ENCODE data around the gene DGLUCY. TPM values are rescaled to one million over a fixed set of nuclear protein-coding genes. Genes with fewer than 3 reads are reported as not detected.
"Not testable (repeated sequence)": the region's sequence is repeated elsewhere in the genome, so short reads cannot be mapped to it uniquely, and the experiment has no call there.

The DGLUCY gene
- total RNA-seq, 1 donor from 2014 or later, result 56.8 TPM

DNA sequence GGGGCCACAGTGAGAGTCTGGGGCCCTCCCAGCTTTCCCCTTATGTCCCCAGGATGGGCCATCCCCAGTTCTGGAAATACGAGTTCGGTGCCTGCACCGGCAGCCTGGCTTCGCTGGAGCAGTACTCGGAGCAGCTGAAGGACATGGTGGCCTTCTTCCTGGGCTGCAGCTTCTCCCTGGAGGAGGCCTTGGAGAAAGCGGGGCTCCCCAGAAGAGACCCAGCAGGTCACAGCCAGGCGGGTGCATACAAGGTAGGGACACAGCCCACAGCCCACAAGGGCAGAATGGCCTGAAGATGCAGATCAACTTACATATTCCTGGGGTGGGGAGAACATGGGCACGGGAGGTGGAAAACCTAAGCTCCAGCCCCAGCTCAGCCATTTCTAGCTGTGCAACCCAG is 56.1 kb downstream of the DGLUCY start:
- no peak for DNase-seq (ENCODE audit: low read depth)

DNA sequence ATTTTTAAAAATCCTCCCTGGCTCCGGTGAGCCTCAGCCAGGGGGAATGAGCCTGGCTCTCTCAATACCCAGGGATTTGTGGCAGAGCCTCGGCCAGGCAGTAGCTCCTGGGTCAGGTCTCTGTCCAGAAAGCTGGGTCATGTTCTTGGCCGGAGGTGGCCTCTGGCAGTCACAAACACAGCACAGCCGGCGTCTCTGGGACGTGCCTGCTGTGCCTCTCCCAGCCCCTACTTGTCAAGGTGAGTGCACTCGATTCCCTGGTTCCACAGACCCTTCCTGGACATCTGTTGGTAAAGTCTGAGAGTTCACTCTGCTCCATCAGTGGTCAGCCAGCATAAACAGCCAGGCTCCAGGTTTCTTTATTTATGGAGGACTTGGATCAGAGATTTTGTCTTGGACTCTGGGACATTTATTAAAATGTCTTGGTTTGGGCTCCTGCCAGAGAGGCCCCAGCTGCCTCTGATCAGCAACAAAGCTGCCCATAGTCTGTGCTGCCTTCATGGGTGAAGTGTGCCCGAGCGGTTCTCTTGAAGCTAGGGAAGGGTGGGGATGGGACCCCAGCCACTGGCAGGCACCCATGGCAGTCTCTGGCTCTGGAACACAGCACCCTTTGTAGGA is 56.7 kb downstream of the DGLUCY start:
- DNase-seq (ENCODE audit: low read depth), result no peak

DNA sequence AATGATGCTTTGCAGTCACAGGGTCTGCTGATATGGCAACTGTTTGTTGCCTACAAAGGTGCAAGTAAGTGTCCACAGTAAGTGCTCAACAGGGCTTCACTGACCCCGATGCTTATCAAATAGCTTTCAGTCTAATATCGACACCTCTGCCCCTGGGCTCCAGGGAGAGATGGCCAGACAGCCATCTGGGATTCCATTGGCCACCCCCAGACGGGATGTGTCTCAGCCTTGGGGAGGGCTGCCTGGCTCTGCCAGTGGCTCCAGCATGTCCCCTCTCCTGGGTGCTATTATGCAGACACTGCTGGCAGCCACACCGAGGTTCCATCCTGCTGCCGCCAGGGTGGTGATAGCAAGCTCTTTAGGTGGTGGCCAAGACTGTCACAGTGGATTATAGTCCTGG is 57.4 kb downstream of the DGLUCY start:
- DNase-seq (ENCODE audit: low read depth), result no peak

DNA sequence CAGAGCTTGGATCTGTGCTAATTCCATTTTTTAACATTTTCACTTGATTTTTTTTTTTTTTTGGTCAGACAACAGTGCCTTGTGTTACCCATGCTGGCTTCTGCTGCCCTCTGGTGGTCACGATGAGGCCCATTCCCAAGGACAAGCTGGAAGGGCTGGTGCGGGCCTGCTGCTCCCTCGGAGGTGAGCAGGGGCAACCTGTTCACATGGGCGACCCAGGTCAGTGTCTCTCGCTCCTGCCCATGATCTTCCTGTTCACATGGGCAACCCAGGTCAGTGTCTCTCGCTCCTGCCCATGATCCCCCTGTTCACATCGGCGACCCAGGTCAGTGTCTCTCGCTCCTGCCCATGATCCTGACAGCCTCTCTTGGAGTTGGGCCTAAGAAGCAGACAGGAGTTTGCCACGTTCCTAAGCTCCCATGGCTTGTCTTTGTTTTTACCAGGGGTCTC is 59.4 kb downstream of the DGLUCY start:
- DNase-seq (ENCODE audit: low read depth), result peak; percentile 69

DNA sequence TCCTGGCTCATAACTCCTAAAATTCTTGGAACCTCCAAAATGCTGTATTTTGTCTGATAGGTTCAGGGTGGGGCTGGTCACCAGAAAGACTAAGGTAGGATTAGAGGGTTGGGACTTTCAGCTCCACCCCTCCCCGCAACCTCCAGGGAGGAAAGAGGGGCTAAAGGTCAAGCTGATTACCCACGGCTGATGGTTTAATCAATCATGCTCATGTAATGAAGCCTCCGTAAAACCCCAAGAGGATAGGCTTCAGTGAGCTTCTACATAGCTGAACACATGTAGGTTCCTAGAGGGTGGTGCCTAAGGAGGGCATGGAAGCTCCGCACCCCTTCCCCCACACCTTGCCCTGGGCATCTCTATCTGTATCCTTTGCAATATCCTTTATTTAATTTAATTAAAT is 60.0 kb downstream of the DGLUCY start:
- DNase-seq (ENCODE audit: low read depth), result no peak

GRCh38 chr14:91175291-91176201 is 61.7 kb downstream of the DGLUCY start:
- no peak for DNase-seq (ENCODE audit: low read depth)

DNA sequence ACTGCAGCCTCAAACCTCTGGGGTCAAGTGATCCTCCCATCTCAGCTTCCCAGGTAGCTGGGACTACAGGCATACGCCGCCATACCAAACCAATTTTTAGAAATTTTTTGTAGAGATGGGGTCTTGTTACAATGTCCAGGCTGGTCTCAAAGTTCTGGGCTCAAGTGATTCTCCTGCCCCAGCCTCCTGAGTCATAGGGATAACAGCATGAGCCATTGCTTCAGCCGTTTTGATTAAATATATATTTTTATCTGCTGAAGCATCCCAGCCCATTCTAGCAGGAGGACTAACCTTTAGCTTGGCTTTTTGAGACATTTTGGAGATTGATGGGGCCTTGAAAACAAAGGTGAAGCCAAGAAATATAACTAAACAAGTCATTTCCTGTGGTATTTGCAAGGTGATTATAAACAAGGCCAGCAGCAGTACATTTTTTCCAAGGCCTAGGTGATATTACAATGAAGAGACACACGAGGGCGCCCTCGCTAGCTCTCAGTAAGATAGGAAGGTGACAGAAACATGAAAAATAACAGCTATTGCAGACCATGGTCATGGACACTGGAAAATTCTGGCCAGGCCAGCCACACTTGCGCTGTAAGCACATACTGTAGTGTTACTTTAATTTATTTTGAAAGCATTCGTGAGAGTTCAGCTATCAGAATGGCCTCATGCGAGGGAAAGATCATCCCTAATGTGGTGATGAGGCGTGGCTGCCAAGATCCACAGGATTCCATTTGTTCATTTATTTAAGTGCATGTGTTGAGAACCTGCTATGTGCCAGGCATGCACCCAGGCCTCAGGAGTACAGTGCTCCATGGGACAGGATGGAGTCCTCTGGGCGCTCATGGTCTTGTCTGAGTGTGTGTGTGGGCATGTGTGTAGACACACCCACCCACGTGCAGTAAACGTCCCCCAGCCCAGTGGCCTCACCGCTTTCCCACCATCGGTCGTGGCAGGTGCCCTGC is 63.5 kb downstream of the DGLUCY start:
- peak; percentile 67 for DNase-seq (ENCODE audit: low read depth)

- DNase-seq (ENCODE audit: low read depth), result no peak
Measured at GRCh38 chr14:91180611-91181010, 66.7 kb downstream of the DGLUCY start.

GRCh38 chr14:91182753-91183152 is 68.9 kb downstream of the DGLUCY start:
- not testable (repeated sequence) for DNase-seq (ENCODE audit: low read depth)

DNA sequence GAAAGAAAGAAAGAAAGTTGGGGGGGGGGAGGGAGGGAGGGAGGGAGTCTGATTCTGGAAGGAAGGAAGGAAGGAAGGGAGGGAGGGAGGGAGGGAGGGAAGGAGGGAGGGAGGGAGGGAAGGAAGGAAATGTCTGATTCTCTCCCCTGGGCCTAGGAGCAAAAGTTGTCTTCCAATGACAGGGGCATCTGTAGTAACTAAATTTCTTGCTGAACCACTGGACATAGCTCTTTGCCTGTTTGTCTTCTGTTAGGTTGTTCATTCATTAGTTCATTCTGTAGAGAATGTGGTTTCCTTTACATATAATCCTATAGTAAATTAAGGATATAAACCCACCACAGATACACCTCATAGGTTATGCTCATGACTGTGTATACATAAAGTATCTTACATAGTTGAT is 70.7 kb downstream of the DGLUCY start:
- no peak for DNase-seq (ENCODE audit: low read depth)

- no peak for DNase-seq (ENCODE audit: low read depth)
Measured at GRCh38 chr14:91185721-91186120, 71.8 kb downstream of the DGLUCY start.

- DNase-seq (ENCODE audit: low read depth), result peak; percentile 4
Measured at GRCh38 chr14:91186515-91187066, 72.7 kb downstream of the DGLUCY start.

GRCh38 chr14:91187271-91187670 is 73.4 kb downstream of the DGLUCY start:
- no peak for DNase-seq (ENCODE audit: low read depth)

DNA sequence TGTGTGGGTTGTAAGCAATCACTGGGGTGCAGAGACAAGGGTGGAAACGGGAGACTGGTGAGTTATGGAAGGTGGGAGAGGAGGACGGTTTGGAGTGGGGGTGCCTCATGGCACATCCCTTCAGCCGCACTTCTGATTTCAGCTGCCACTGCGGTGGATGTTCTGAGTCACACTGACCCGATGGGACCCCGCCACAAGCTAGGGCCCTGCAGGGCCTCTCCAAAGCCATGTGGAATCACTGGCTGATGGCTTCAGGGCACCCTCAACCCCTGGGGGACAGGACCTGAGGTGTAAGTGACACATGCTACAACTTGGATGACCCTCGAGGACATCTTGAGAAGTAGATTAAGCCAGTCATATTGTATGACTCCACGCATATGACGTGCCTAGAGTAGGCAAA is 77.0 kb downstream of the DGLUCY start:
- DNase-seq (ENCODE audit: low read depth), result no peak

- no peak for DNase-seq (ENCODE audit: low read depth)
Measured at GRCh38 chr14:91193069-91193468, 79.2 kb downstream of the DGLUCY start.

- no peak for DNase-seq (ENCODE audit: low read depth)
Measured at GRCh38 chr14:91195881-91196280, 82.0 kb downstream of the DGLUCY start.

DNA sequence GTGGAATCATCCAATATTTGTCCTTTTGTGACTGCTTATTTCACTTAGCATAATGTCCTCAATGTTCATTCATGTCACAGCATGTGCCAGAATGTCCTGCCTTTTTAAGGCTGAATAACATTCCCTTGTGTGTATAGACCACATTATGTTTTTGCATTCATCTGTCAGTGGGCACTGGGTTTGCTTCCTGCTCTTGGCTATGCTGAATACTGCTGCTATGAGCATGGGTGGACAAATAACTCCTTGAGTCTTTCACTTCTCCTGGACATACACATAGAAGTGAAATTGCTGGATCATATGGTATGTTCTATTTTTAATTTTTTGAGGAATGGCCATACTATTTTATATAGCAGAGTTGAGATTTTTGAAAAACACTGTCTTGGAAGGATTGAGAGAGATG is 83.8 kb downstream of the DGLUCY start:
- no peak for DNase-seq (ENCODE audit: low read depth)

- DNase-seq (ENCODE audit: low read depth), result not testable (repeated sequence)
Measured at GRCh38 chr14:91200802-91201201, 86.9 kb downstream of the DGLUCY start.

GRCh38 chr14:91202234-91202974 is 88.5 kb downstream of the DGLUCY start:
- no peak for DNase-seq (ENCODE audit: low read depth)

- no peak for DNase-seq (ENCODE audit: low read depth)
Measured at GRCh38 chr14:91204657-91205056, 90.8 kb downstream of the DGLUCY start.

- no peak for DNase-seq (ENCODE audit: low read depth)
Measured at GRCh38 chr14:91205459-91205858, 91.6 kb downstream of the DGLUCY start.
